NCI-H69 (cell line): ENCODE results near the gene CGB2.
"Not testable (repeated sequence)": the region's sequence is repeated elsewhere in the genome, so short reads cannot be mapped to it uniquely, and the experiment has no call there.

Experiments
- DNase-seq: peaks from one replicate; lab custom pipeline; 2025; lab: John Stamatoyannopoulos, UW

Gene CGB2

DNA sequence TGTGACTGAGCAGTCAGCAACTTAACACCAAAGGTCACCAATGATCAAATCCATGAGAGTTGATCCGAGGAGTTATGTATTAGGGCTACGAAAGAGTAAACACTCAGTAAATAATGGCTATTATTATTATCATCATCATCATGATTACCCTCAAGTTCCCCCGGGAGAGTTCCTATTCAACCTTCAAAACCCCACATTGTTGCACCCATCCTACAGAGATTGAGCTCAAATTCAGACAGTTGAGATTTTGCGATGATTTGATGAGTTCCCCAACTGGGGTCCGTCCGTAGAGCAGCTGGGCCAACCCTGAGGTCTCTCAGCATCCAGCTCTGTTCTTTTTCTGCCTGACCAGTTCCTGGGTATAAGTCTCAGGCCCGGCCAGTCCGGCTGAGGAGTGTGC, 6.4 kb downstream of the CGB2 start:
- DNase-seq, result not testable (repeated sequence)

GRCh38 chr19:49038557-49039276, 7.0 kb downstream of the CGB2 start:
- DNase-seq, result not testable (repeated sequence)

DNA sequence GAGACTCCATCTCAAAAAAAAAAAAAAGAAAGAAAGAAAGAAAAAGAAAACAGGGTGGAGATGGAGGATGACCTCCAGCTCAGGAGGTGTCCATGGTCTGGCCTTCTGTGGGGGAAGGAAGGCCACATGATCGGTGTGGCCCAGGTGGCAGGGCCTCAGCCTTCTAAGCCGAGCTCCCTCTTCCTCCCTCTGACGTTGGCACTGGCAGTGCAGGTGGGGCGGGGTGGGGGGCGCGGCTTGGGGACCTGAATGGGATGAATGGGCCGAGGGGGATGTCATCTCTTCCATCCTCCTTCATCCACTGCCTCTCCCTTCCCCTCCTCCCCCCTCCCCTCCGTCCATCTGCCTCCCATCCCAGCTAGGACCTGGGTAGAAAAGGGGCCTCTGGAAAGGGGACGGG, 8.0 kb downstream of the CGB2 start:
- not testable (repeated sequence) for DNase-seq

- no peak for DNase-seq
Measured at GRCh38 chr19:49042177-49042576, 10.5 kb downstream of the CGB2 start.

DNA sequence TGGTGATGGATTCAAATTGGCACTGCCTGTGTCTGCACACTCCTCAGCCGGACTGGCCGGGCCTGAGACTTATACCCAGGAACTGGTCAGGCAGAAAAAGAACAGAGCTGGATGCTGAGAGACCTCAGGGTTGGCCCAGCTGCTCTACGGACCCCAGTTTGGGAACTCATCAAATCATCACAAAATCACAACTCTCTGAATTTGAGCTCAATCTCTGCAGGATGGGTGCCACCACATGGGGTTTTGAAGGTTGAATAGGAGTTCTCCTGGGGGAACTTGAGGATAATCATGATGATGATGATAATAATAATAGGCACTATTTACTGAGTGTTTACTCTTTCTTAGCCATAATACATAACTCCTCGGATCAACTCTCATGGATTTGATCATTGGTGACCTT, 11.0 kb downstream of the CGB2 start:
- not testable (repeated sequence) for DNase-seq

DNA sequence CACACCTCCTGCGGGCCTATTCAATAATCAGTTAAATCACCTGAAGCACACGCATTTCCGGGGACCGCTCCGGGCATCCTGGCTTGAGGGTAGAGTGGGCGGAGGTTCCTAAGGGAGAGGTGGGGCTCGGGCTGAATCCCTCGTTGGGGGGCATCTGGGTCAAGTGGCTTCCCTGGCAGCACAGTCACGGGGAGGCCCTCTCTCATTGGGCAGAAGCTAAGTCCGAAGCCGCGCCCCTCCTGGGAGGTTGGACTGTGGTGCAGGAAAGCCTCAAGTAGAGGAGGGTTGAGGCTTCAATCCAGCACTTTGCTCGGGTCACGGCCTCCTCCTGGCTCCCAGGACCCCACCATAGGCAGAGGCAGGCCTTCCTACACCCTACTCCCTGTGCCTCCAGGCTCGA, 11.9 kb downstream of the CGB2 start, which contains the start of gene CGB5:
Gene CGB5 (plus strand): TSS at position 301 of the 400 bp plus-strand sequence. CDS start 362 bp downstream, outside the sequence.
- DNase-seq, result peak; percentile 18

GRCh38 chr19:49049011-49049410, 17.3 kb downstream of the CGB2 start, which contains the start of gene CGB8:
TSS of gene CGB8 (minus strand) at chr19:49049111. CDS start at chr19:49048739, 372 bp downstream.
- not testable (repeated sequence) for DNase-seq

GRCh38 chr19:49049834-49050233, 18.1 kb downstream of the CGB2 start:
- DNase-seq, result not testable (repeated sequence)

- DNase-seq, result not testable (repeated sequence)
Measured at GRCh38 chr19:49050376-49051033, 18.8 kb downstream of the CGB2 start.

- DNase-seq, result peak; percentile 68
Measured at GRCh38 chr19:49056101-49056901, 24.6 kb downstream of the CGB2 start.

DNA sequence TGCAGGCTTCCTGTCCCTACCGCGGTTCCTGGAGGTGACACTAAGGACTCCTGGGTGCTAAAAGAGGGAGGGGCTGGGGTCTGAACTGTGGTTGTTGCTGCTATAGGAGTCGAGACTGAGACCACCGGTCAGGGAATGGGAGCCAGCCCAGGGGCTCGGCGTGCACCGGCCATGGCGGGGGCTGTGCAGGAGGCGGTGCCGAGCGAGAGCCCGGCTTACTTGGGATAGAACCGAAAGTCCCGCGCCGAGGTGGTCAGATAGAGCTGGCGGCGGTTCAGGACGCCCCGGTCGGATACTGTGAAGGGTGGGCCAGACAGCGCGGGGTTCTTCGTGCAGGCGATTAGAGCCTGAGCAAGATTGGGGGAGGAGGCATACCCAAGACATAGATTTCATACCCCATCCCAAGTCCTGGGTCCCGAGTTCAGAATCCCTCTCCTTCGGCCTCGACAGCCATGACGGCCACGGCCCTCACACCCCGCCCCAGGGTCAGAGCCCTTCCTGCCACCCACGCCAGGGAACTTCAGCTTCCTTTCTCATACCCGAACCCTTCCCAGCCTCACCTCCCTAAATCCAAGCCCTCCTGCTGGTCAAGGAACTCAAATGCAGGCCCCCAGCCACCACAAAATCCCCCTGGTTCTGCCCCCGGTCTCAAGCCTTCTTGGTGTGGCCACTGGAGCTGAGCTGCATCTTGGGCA, 25.4 kb downstream of the CGB2 start:
- not testable (repeated sequence) for DNase-seq

DNA sequence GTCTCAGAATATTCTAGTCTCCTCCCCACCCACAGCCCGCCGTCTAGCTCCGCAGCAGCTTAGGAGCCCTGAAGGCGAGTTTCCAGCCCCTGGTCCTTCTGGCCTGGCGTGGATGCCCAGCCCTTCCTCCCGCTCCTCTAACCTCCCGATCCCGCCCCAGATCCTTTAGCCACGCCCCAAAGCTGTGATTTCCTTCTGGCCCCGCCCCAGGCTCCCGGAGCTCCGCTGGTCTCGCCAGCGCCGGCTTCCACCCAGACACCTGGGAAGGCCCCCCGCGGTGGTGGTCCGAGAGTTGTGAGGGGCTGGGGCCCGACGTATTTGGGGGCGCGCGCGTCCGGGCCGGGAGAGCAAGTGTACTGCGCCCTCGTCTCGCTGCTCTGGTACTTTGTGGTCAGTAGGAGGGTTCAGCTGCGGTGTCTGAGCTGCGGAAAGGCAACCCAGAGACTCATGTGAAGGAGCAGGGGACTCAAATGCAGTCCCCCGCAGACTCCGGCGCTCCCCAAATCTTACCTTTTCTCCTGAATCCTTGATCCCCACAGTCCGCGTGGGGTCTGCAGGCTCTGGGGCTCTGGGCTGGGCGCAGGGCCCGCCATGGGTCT, 26.0 kb downstream of the CGB2 start, which contains the start of gene CGB7:
Gene CGB7 (minus strand): TSS at position 114 of the 599 bp plus-strand sequence. CDS start 2,374 bp downstream, outside the sequence.
- peak; percentile 58 for DNase-seq

GRCh38 chr19:49058562-49058961, 26.9 kb downstream of the CGB2 start:
- peak; percentile 23 for DNase-seq

- DNase-seq, result no peak
Measured at GRCh38 chr19:49059053-49059452, 27.4 kb downstream of the CGB2 start.

- DNase-seq, result no peak
Measured at GRCh38 chr19:49061000-49061399, 29.3 kb downstream of the CGB2 start.

GRCh38 chr19:49061445-49061844, 29.8 kb downstream of the CGB2 start:
- DNase-seq, result no peak

DNA sequence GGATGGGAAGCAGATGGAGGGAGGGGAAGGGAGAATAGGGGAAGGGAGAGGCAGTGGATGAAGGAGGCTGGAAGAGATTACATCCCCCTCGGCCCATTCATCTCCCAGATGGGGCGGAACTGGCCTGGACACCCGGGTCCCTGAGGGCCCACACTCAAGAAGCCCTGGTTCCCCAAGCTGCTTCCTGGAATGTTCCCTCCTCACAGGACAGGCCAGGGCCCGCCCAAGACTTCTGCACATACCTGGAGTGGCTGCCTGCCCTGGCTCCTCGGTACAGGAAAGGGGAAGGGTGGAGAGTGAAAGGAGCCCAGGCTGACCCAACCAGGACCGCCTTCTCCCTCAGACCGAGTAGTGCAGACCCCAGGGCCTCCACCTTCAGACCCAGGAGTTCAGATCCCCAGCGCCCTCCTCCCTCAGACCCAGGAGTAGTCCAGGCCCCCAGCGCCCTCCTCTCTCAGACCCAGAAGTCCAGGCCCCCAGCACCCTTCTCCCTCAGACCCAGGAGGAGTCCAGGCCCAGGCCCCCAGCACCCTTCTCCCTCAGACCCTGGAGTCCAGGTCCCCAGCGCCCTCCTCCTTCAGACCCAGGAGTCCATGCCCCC, 32.4 kb downstream of the CGB2 start:
- DNase-seq, result no peak

DNA sequence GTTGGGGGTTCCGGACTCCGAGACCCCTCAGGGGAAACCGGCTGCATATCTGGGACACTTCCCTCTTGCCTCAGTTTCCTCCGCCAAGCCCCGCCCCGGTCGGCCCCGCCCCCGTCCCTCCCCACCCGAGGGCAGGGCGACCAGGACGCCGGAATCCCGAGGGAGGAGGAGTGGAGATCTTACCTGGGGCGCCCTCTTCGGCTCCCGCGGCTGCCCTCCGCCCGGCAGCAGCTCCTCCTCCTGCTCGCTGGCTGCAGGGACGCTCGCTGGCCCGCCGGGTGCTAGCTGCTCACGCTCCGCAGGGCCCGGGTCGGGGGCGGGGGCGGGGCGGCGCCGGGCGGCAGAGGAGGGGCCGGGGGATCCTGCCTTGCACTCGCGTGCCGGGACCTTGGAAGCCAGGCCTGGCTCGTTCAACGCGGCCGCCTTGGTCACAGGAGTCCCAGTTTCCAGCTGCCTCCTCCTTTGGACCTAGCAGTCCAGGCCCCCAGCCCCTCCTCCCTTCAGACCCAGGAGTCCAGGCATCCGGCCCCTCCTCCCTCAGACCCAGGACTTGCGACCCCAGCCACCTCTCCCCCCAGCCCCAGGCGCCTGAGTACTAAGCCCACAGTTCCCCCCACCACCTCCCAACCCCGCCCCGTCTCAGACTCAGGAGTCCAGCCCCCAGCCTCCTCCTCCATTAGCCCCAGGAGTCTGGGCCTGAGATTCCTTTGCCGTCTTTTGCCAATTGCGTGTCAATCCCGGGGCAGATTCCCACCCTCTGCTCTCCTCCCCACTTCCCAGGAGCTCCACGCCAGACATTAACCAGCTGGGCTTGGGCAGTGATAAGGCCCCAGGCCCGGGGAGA, 33.3 kb downstream of the CGB2 start, which contains the start of gene NTF4:
Gene NTF4 (minus strand): TSS at position 51 of the 844 bp plus-strand sequence. CDS start 2,821 bp downstream, outside the sequence.
- DNase-seq, result peak; percentile 52

- no peak for DNase-seq
Measured at GRCh38 chr19:49065905-49066512, 34.3 kb downstream of the CGB2 start.
